Small intestine (tissue), 7 donors: Measurements from ENCODE around the gene OR8G5. TPM values are rescaled to one million over a fixed set of nuclear protein-coding genes. Genes with fewer than 3 reads are reported as not detected.
"Not testable (repeated sequence)": the region's sequence is repeated elsewhere in the genome, so short reads cannot be mapped to it uniquely, and the experiment has no call there.

Experiments used
- DNase-seq, 2 donors: peaks; one replicate each; pipeline versions ENCODE4 v3.0.0 to v3.0.0-alpha.2; 2013
- FAIRE-seq: peaks from 2 replicates; lab custom pipeline; 2012; peaks lifted over from hg19 to GRCh38; lab: Jason Lieb, UNC
- H3K27ac ChIP-seq, 3 donors: one replicate each; pipeline ENCODE4 v1.5.1; 2013; ENCODE audit warnings: low read length in 2 of 3, mild to moderate bottlenecking in 2 of 3, control low read depth in 1 of 3, inconsistent platforms in 1 of 3, low read depth in 1 of 3, moderate library complexity in 1 of 3
- H3K27me3 ChIP-seq, 3 donors: one replicate each; pipeline ENCODE4 v1.6.1; 2013; ENCODE audit warnings: low read length in 3 of 3, inconsistent platforms in 1 of 3; ENCODE audit not compliant: control insufficient read depth in 3 of 3, insufficient read depth in 3 of 3
- H3K36me3 ChIP-seq, 3 donors: one replicate each; pipeline ENCODE4 v1.6.1; 2013; ENCODE audit warnings: low read length in 3 of 3, inconsistent platforms in 1 of 3, low read depth in 1 of 3, mild to moderate bottlenecking in 1 of 3, moderate library complexity in 1 of 3; ENCODE audit not compliant: control insufficient read depth in 3 of 3, insufficient read depth in 2 of 3
- H3K4me1 ChIP-seq, 3 donors: one replicate each; pipeline ENCODE4 v1.6.1; 2013; ENCODE audit warnings: low read length in 2 of 3, inconsistent platforms in 1 of 3, low read depth in 1 of 3, mild to moderate bottlenecking in 1 of 3, moderate library complexity in 1 of 3; ENCODE audit not compliant: control insufficient read depth in 3 of 3, insufficient read depth in 2 of 3
- H3K4me3 ChIP-seq, 3 donors: one replicate each; pipeline ENCODE4 v1.5.1; 2013; ENCODE audit warnings: low read length in 3 of 3, control low read depth in 1 of 3, inconsistent platforms in 1 of 3, low read depth in 1 of 3, mild to moderate bottlenecking in 1 of 3, moderate library complexity in 1 of 3
- H3K9me3 ChIP-seq, 2 donors: one replicate each; pipeline ENCODE4 v1.6.1; 2013; ENCODE audit warnings: low read depth in 1 of 2, low read length in 1 of 2; ENCODE audit not compliant: control insufficient read depth in 2 of 2, insufficient read depth in 1 of 2
- WGBS, 3 donors: extraction: QIAGEN DNeasy Blood & Tissue Kit; methylation state at CpG; one replicate each; pipeline ENCODE4 v1.1.7; 2013; 5-methylcytosine and 5-hydroxymethylcytosine counted together
- polyA plus RNA-seq, 4 donors: library from polyadenylated mRNA; stranded (reverse) in 3 of 4; unstranded in 1 of 4; fragments of 200-250 nt in 3 of 4; fragments of 120-200 nt in 1 of 4; gene quantifications; one replicate each; pipeline versions ENCODE4 v1.2.1 to v1.2.3, GENCODE V29; 2013
- donor health status: healthy with polysubstance abuse.
- donor health status: control.
- donor health status: control.
- donor health status: Bipolar disorder and iron deficiency.
- donor health status: healthy.

OR8G5 gene
- polyA plus RNA-seq, 4 donors, result not detected

- H3K27me3 ChIP-seq, H3K9me3 ChIP-seq, H3K4me1 ChIP-seq, FAIRE-seq, H3K4me3 ChIP-seq, DNase-seq, H3K36me3 ChIP-seq, H3K27ac ChIP-seq: not testable (repeated sequence)
- WGBS, 3 donors, result 62 to 73% (median 69%) methylated on average over 9 of the region's 9 CpGs
Measured at GRCh38 chr11:124224618-124225423, 31.4 kb upstream of the OR8G5 start.

GRCh38 chr11:124225471-124225870, 30.7 kb upstream of the OR8G5 start:
- 62 to 85% (median 74%) methylated on average over 1 of the region's 1 CpG for WGBS, 3 donors
- Histone ChIP-seq H3K4me3 (no peak overlapping the region), H3K27ac (no peak overlapping the region), H3K4me1 (no peaks in the 10 kb centered on the region), H3K36me3 (no peaks in the 10 kb centered on the region), H3K9me3 (no peaks in the 10 kb centered on the region), H3K27me3 (peaks cover 0 to 2% (median 0%) of the 10 kb centered on the region in 3 donors)
- FAIRE-seq, result no peak
- no peak for DNase-seq

- DNase-seq (no peak), FAIRE-seq (no peak)
- H3K9me3 ChIP-seq, result no peaks in the 10 kb centered on the region
- 23 to 29% (median 28%) methylated on average over 1 of the region's 1 CpG for WGBS, 3 donors
- no peaks in the 10 kb centered on the region for H3K4me1 ChIP-seq
- no peak overlapping the region for H3K4me3 ChIP-seq
- no peaks in the 10 kb centered on the region for H3K27me3 ChIP-seq
- no peak overlapping the region for H3K27ac ChIP-seq
- H3K36me3 ChIP-seq, result no peaks in the 10 kb centered on the region
Measured at GRCh38 chr11:124233376-124233775, 22.8 kb upstream of the OR8G5 start.

GRCh38 chr11:124238512-124238911, 17.7 kb upstream of the OR8G5 start:
- no peaks in the 10 kb centered on the region for H3K27me3 ChIP-seq
- H3K9me3 ChIP-seq, result no peaks in the 10 kb centered on the region
- H3K36me3 ChIP-seq, result no peaks in the 10 kb centered on the region
- no peaks in the 10 kb centered on the region for H3K4me1 ChIP-seq
- no peak overlapping the region for H3K27ac ChIP-seq
- no peak for FAIRE-seq
- DNase-seq, result no peak
- H3K4me3 ChIP-seq, result no peak overlapping the region
- 58 to 68% (median 65%) methylated on average over 5 of the region's 5 CpGs for WGBS, 3 donors

- no peaks in the 10 kb centered on the region for H3K27me3 ChIP-seq
- H3K9me3 ChIP-seq, result no peaks in the 10 kb centered on the region
- FAIRE-seq, result no peak
- H3K36me3 ChIP-seq, result no peaks in the 10 kb centered on the region
- H3K4me1 ChIP-seq, result no peaks in the 10 kb centered on the region
- no peak for DNase-seq
- no peak within 1 kb of the TSS for H3K4me3 ChIP-seq
- 51 to 69% (median 61%) methylated on average over 3 of the region's 3 CpGs for WGBS, 3 donors
- H3K27ac ChIP-seq, result no peak within 1 kb of the TSS
Measured at GRCh38 chr11:124240621-124241397, 15.4 kb upstream of the OR8G5 start, which contains the start of gene OR8G1. OR8G1 (plus strand) TSS chr11:124241095; CDS start chr11:124249676, 8,581 bp downstream.

GRCh38 chr11:124249869-124250268, 6.3 kb upstream of the OR8G5 start:
- DNase-seq, H3K36me3 ChIP-seq, H3K4me3 ChIP-seq, H3K9me3 ChIP-seq, H3K27me3 ChIP-seq, H3K27ac ChIP-seq, H3K4me1 ChIP-seq, FAIRE-seq: not testable (repeated sequence)
- WGBS, 3 donors, result 55 to 63% (median 60%) methylated on average over 3 of the region's 3 CpGs

GRCh38 chr11:124265041-124265440, 8.9 kb downstream of the OR8G5 start:
- not testable (repeated sequence) for H3K4me3 ChIP-seq, H3K27ac ChIP-seq, H3K36me3 ChIP-seq, FAIRE-seq, H3K9me3 ChIP-seq, DNase-seq, H3K4me1 ChIP-seq, H3K27me3 ChIP-seq
- WGBS, 3 donors, result 61 to 64% (median 61%) methylated on average over 4 of the region's 4 CpGs

- WGBS, 3 donors, result 14 to 50% (median 29%) methylated on average over 7 of the region's 7 CpGs
- not testable (repeated sequence) for FAIRE-seq, DNase-seq
Measured at GRCh38 chr11:124270886-124271285, 14.7 kb downstream of the OR8G5 start.

More at GRCh38 chr11:124270886-124271285, 14.7 kb downstream of the OR8G5 start:
- not testable (repeated sequence) for H3K27me3 ChIP-seq, H3K4me1 ChIP-seq, H3K36me3 ChIP-seq, H3K27ac ChIP-seq, H3K4me3 ChIP-seq, H3K9me3 ChIP-seq
